Measurements from ENCODE around the gene CERS4. TPM values are rescaled to one million over a fixed set of nuclear protein-coding genes. Genes with fewer than 3 reads are reported as not detected.
"Not testable (repeated sequence)": the region's sequence is repeated elsewhere in the genome, so short reads cannot be mapped to it uniquely, and the experiment has no call there.

The CERS4 gene
- total and polyA plus RNA-seq, 2 experiments from 2014 or later, result 82.6 to 86.0 TPM

- Histone ChIP-seq H3K4me1 (ENCODE audit: insufficient read depth) (no peaks in the 10 kb centered on the region), H3K27me3 (no peaks in the 10 kb centered on the region), H2AFZ (no peak overlapping the region), H4K20me1 (ENCODE audit: insufficient read depth, poor library complexity, severe bottlenecking) (no peaks in the 10 kb centered on the region), H3K79me2 (no peaks in the 10 kb centered on the region), H3K27ac (no peak overlapping the region), H3K36me3 (replicated peaks; ENCODE audit: insufficient read depth, low read depth) (no peaks in the 10 kb centered on the region), H3K4me3 (no peak overlapping the region), H3K9me2 (replicated peaks; ENCODE audit: insufficient read depth) (no peaks in the 10 kb centered on the region), H3K9me3 (ENCODE audit: low read depth) (no peaks in the 10 kb centered on the region), H3K4me2 (no peak overlapping the region)
- DNase-seq (ENCODE audit: low spot score), result no peak
- TF ChIP-seq EZH2 (IDR thresholded peaks at IDR 0.05; ENCODE audit: borderline replicate concordance) (no peak), CTCF (IDR thresholded peaks at IDR 0.05; ENCODE audit: poor library complexity) (no peak), EZH2phosphoT487 (IDR thresholded peaks at IDR 0.05; ENCODE audit: low read depth, severe bottlenecking, unreplicated experiment) (no peak)
- 95% methylated on average over 2 of the region's 3 CpGs for WGBS (ENCODE audit: low lambda C conversion rate, missing lambda C conversion rate)
Observed at GRCh38 chr19:8259922-8260247, 50.7 kb downstream of the CERS4 start.

- no peak overlapping the region for H3K4me3 ChIP-seq
- TF ChIP-seq CTCF (IDR thresholded peaks at IDR 0.05; ENCODE audit: poor library complexity) (no peak), EZH2 (IDR thresholded peaks at IDR 0.05; ENCODE audit: borderline replicate concordance) (no peak), EZH2phosphoT487 (IDR thresholded peaks at IDR 0.05; ENCODE audit: low read depth, severe bottlenecking, unreplicated experiment) (no peak)
- no peaks in the 10 kb centered on the region for H3K9me2 ChIP-seq (replicated peaks; ENCODE audit: insufficient read depth)
- H3K4me1 ChIP-seq (ENCODE audit: insufficient read depth), result no peaks in the 10 kb centered on the region
- 97% methylated on average over 9 of the region's 9 CpGs for WGBS (ENCODE audit: low lambda C conversion rate, missing lambda C conversion rate)
- no peak overlapping the region for H3K27ac ChIP-seq
- no peak overlapping the region for H3K4me2 ChIP-seq
- H3K79me2 ChIP-seq, result no peaks in the 10 kb centered on the region
- no peaks in the 10 kb centered on the region for H3K27me3 ChIP-seq
- H2AFZ ChIP-seq, result no peak overlapping the region
- DNase-seq (ENCODE audit: low spot score), result no peak
- H4K20me1 ChIP-seq (ENCODE audit: insufficient read depth, poor library complexity, severe bottlenecking), result no peaks in the 10 kb centered on the region
- H3K36me3 ChIP-seq (replicated peaks; ENCODE audit: insufficient read depth, low read depth), result no peaks in the 10 kb centered on the region
- no peaks in the 10 kb centered on the region for H3K9me3 ChIP-seq (ENCODE audit: low read depth)
Observed at GRCh38 chr19:8261347-8261746, 52.2 kb downstream of the CERS4 start.

GRCh38 chr19:8261881-8262280, 52.7 kb downstream of the CERS4 start:
- no peak overlapping the region for H3K4me2 ChIP-seq
- H2AFZ ChIP-seq, result no peak overlapping the region
- no peaks in the 10 kb centered on the region for H3K36me3 ChIP-seq (replicated peaks; ENCODE audit: insufficient read depth, low read depth)
- no peaks in the 10 kb centered on the region for H3K27me3 ChIP-seq
- H3K9me3 ChIP-seq (ENCODE audit: low read depth), result no peaks in the 10 kb centered on the region
- H3K4me3 ChIP-seq, result no peak overlapping the region
- WGBS (ENCODE audit: low lambda C conversion rate, missing lambda C conversion rate), result 96% methylated on average over 8 of the region's 14 CpGs
- no peaks in the 10 kb centered on the region for H4K20me1 ChIP-seq (ENCODE audit: insufficient read depth, poor library complexity, severe bottlenecking)
- no peak for TF ChIP-seq EZH2phosphoT487 (IDR thresholded peaks at IDR 0.05; ENCODE audit: low read depth, severe bottlenecking, unreplicated experiment)
- TF ChIP-seq CTCF (IDR thresholded peaks at IDR 0.05; ENCODE audit: poor library complexity), result no peak
- no peak for TF ChIP-seq EZH2 (IDR thresholded peaks at IDR 0.05; ENCODE audit: borderline replicate concordance)
- no peaks in the 10 kb centered on the region for H3K4me1 ChIP-seq (ENCODE audit: insufficient read depth)
- H3K79me2 ChIP-seq, result no peaks in the 10 kb centered on the region
- no peaks in the 10 kb centered on the region for H3K9me2 ChIP-seq (replicated peaks; ENCODE audit: insufficient read depth)
- DNase-seq (ENCODE audit: low spot score), result no peak
- no peak overlapping the region for H3K27ac ChIP-seq

- H3K9me3 ChIP-seq (ENCODE audit: low read depth), result no peaks in the 10 kb centered on the region
- no peaks in the 10 kb centered on the region for H3K79me2 ChIP-seq
- no peaks in the 10 kb centered on the region for H3K4me1 ChIP-seq (ENCODE audit: insufficient read depth)
- H3K27ac ChIP-seq, result no peak overlapping the region
- no peaks in the 10 kb centered on the region for H4K20me1 ChIP-seq (ENCODE audit: insufficient read depth, poor library complexity, severe bottlenecking)
- H3K4me2 ChIP-seq, result no peak overlapping the region
- no peak for DNase-seq (ENCODE audit: low spot score)
- no peak overlapping the region for H2AFZ ChIP-seq
- H3K36me3 ChIP-seq (replicated peaks; ENCODE audit: insufficient read depth, low read depth), result no peaks in the 10 kb centered on the region
- 100% methylated on average over 5 of the region's 6 CpGs for WGBS (ENCODE audit: low lambda C conversion rate, missing lambda C conversion rate)
- no peaks in the 10 kb centered on the region for H3K27me3 ChIP-seq
- no peak for TF ChIP-seq CTCF (IDR thresholded peaks at IDR 0.05; ENCODE audit: poor library complexity)
- no peaks in the 10 kb centered on the region for H3K9me2 ChIP-seq (replicated peaks; ENCODE audit: insufficient read depth)
- no peak overlapping the region for H3K4me3 ChIP-seq
Observed at GRCh38 chr19:8262431-8262830, 53.3 kb downstream of the CERS4 start.

GRCh38 chr19:8264248-8264647, 55.1 kb downstream of the CERS4 start:
- 95% methylated on average over 4 of the region's 4 CpGs for WGBS (ENCODE audit: low lambda C conversion rate, missing lambda C conversion rate)
- not testable (repeated sequence) for H2AFZ ChIP-seq; H3K4me1 ChIP-seq (ENCODE audit: insufficient read depth); H4K20me1 ChIP-seq (ENCODE audit: insufficient read depth, poor library complexity, severe bottlenecking); H3K79me2 ChIP-seq; H3K27me3 ChIP-seq; H3K9me2 ChIP-seq (replicated peaks; ENCODE audit: insufficient read depth); H3K4me2 ChIP-seq; H3K27ac ChIP-seq; H3K4me3 ChIP-seq; H3K9me3 ChIP-seq (ENCODE audit: low read depth); H3K36me3 ChIP-seq (replicated peaks; ENCODE audit: insufficient read depth, low read depth); DNase-seq (ENCODE audit: low spot score)
